T follicular helper cell (primary cell): ENCODE data around the gene SLCO4C1.

Source experiments
- DNase-seq: peaks from one replicate; pipeline ENCODE4 v3.0.0-alpha.2; 2020; ENCODE audit warnings: low read depth

The SLCO4C1 gene

GRCh38 chr5:102271759-102272158 lies 24.3 kb downstream of the SLCO4C1 start:
- DNase-seq: no peak

- no peak for DNase-seq
Observed at GRCh38 chr5:102270036-102270435, 26.0 kb downstream of the SLCO4C1 start.

GRCh38 chr5:102262688-102263087 lies 33.4 kb downstream of the SLCO4C1 start:
- no peak for DNase-seq

- DNase-seq: no peak
Observed at GRCh38 chr5:102249381-102249780, 46.7 kb downstream of the SLCO4C1 start.

GRCh38 chr5:102243213-102243612 lies 52.9 kb downstream of the SLCO4C1 start:
- DNase-seq: no peak

GRCh38 chr5:102241809-102242421 lies 54.2 kb downstream of the SLCO4C1 start:
- no peak for DNase-seq

DNA sequence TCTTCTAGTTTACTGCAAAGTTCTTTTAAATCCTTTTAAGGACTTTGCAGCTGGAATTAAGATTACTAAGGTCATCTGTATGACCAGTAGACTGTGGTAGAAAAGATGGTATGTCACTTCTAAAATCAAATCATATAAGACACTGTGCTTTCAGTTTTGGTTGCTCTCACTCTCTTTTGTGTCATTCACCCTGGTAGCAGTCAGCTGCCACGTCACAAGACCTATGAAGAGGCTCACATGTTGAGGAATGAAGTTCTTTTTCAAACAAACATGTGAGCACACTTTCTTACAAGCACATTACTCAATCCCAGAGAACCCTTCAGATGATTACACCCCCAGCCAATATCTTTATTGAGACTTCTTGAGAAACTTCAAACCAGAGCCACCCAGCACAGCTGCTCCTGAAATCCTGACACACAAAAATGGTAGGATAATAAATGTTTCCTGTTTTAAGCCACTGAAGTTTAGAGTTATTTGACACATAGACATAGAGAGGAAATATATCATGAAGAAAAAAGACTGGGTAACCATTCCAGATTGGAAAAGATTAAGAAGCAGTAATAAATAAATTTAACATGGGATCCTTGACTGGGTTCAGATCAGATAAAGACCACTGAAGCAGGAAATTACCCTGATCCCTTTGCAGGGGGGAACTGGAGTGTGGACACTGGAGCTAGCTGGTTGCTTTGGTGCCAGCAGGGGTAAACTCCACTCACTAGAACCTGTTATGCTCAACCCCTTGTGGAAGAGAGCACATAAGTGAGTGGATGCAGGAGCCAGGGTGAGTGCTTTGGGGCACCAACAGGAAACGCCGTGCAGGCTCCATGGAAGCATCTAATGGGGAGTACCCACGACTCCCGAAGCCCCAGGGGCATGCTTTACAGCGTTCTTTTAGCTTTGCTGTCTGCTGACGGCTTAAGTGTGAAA lies 64.1 kb downstream of the SLCO4C1 start:
- DNase-seq: no peak

DNA sequence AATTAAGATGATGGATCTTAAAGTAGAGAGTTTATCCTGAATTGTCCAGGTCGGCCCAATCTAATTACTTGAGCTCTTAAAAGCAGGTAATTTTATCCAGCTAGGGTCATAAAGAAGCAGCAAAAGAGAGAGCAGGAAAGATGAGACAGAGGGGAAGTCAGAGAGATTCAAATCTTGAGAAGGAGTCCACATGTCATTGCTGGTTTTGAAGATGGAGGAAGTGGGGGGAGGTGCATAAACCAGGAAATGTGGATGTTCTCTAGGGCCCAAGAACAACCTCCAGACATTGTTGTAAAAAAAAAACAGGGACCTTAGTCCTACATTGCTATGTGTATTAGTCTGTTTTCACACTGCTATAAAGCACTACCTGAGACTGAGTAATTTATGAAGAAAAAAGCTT lies 66.4 kb downstream of the SLCO4C1 start:
- DNase-seq: no peak

GRCh38 chr5:102226321-102226720 lies 69.8 kb downstream of the SLCO4C1 start:
- DNase-seq: no peak

- no peak for DNase-seq
Observed at GRCh38 chr5:102223542-102224477, 72.3 kb downstream of the SLCO4C1 start.

DNA sequence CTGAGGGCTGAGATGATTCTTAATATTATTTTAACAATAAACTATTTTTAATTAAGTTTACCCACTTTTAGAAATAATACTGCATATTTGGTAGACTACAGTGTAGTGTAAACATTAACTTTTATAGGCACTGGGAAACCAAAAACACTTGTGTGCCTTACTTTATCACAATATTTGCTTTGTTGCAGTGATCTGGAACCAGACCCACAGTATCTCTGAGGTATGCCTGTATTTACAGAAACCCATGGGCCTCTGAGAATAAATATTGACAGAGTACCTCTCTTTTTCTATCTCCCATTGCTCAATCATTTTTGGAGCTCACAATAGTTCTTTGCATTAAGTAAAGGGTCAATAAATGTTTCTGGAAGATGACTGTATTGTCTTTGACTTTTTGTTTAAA lies 73.3 kb downstream of the SLCO4C1 start:
- no peak for DNase-seq

DNA sequence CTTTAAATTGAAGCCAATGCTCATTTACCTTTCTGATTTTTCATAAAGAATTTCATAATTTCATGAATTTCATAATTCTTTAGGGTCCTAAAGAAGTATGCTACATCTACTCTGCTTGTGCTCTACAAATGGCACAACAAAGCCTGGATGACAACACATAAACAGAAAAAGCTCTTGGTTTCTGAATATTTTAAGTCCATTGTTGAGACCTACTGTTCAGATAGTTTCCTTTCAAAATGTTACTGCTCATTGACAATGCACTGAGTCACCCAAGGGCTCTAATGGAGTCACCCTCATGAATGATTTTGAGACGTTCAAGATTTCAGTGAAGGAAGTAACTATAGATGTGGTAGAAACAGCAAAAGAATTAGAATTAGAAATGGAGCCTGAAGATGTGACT lies 74.1 kb downstream of the SLCO4C1 start:
- no peak for DNase-seq

DNA sequence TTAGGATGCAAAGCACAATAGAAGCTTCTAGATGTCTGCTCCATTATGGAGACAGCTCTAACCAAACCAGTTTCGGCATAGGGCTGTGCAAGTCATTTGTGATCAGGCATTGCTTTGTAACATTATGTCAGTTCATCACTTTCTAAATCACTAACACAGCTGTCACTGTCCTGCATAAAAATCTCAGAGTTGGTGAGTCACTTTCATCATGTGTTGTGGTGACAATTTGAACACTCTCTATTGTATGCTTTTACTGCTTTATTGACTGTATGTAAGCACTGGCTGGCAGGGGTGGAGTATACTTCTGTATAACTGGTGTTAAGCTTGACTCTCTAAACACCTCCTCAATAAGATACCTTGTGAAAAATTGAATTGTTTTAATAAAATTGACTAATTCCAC lies 77.9 kb downstream of the SLCO4C1 start:
- no peak for DNase-seq

DNA sequence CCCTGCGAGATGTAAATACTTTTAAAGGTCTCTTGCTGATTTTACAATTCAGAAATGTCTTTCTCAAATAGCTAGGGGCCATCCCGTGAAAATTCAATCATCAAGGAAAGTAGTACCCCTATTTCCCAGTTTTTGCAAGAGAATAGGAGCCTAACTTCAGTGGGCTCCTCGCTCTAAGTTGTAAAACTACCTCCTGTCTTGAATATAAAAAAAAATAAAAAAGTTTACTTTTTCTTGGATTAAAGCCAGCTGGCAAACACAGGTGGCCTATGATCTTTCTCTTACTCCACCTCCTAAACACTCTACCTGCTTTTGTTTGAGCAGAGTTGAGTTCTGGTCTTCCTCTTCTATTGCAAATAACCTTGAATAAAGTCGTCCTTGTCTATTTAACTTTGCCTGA lies 79.4 kb downstream of the SLCO4C1 start:
- no peak for DNase-seq

GRCh38 chr5:102211165-102211564 lies 84.9 kb downstream of the SLCO4C1 start:
- no peak for DNase-seq

- no peak for DNase-seq
Observed at GRCh38 chr5:102200861-102201260, 95.2 kb downstream of the SLCO4C1 start.

GRCh38 chr5:102196481-102196880 lies 99.6 kb downstream of the SLCO4C1 start:
- no peak for DNase-seq
